Measurements from ENCODE around the gene RDH5. TPM values are rescaled to one million over a fixed set of nuclear protein-coding genes. Genes with fewer than 3 reads are reported as not detected.

The RDH5 gene
- total and polyA plus RNA-seq, 2 of the 13 experiments (the other 11 are each of a cell fraction or from before 2014, with no cell fraction given): 2.6 to 5.7 TPM

GRCh38 chr12:55681142-55682077, 38.8 kb upstream of the RDH5 start (continued):
- TF ChIP-seq, protein P1, sequence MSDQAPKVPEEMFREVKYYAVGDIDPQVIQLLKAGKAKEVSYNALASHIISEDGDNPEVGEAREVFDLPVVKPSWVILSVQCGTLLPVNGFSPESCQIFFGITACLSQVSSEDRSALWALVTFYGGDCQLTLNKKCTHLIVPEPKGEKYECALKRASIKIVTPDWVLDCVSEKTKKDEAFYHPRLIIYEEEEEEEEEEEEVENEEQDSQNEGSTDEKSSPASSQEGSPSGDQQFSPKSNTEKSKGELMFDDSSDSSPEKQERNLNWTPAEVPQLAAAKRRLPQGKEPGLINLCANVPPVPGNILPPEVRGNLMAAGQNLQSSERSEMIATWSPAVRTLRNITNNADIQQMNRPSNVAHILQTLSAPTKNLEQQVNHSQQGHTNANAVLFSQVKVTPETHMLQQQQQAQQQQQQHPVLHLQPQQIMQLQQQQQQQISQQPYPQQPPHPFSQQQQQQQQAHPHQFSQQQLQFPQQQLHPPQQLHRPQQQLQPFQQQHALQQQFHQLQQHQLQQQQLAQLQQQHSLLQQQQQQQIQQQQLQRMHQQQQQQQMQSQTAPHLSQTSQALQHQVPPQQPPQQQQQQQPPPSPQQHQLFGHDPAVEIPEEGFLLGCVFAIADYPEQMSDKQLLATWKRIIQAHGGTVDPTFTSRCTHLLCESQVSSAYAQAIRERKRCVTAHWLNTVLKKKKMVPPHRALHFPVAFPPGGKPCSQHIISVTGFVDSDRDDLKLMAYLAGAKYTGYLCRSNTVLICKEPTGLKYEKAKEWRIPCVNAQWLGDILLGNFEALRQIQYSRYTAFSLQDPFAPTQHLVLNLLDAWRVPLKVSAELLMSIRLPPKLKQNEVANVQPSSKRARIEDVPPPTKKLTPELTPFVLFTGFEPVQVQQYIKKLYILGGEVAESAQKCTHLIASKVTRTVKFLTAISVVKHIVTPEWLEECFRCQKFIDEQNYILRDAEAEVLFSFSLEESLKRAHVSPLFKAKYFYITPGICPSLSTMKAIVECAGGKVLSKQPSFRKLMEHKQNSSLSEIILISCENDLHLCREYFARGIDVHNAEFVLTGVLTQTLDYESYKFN (CRISPR knock-in tag; conservative IDR thresholded peaks at IDR 0.05): peak; percentile 76
- TF ChIP-seq ZBTB7B (CRISPR knock-in tag; IDR thresholded peaks at IDR 0.05): peak; percentile 75; the same call in 1 of the 2 replicates
- TF ChIP-seq GTF3A (CRISPR knock-in tag; conservative IDR thresholded peaks at IDR 0.05): no peak
- no peak for TF ChIP-seq ZNF20 (CRISPR knock-in tag; IDR thresholded peaks at IDR 0.05)
- TF ChIP-seq SYNCRIP (IDR thresholded peaks at IDR 0.05; ENCODE audit: insufficient read depth, low read depth, low read length): no peak
- peak; percentile 44; the same call in 1 of the 2 replicates for TF ChIP-seq IRF2 (CRISPR knock-in tag; IDR thresholded peaks at IDR 0.05)
- no peak for TF ChIP-seq ZNF530 (CRISPR knock-in tag; IDR thresholded peaks at IDR 0.05; ENCODE audit: low read depth)
- TF ChIP-seq ZFP1 (CRISPR knock-in tag; IDR thresholded peaks at IDR 0.05): peak; percentile 76; the same call in 1 of the 2 replicates
- TF ChIP-seq, protein P2, sequence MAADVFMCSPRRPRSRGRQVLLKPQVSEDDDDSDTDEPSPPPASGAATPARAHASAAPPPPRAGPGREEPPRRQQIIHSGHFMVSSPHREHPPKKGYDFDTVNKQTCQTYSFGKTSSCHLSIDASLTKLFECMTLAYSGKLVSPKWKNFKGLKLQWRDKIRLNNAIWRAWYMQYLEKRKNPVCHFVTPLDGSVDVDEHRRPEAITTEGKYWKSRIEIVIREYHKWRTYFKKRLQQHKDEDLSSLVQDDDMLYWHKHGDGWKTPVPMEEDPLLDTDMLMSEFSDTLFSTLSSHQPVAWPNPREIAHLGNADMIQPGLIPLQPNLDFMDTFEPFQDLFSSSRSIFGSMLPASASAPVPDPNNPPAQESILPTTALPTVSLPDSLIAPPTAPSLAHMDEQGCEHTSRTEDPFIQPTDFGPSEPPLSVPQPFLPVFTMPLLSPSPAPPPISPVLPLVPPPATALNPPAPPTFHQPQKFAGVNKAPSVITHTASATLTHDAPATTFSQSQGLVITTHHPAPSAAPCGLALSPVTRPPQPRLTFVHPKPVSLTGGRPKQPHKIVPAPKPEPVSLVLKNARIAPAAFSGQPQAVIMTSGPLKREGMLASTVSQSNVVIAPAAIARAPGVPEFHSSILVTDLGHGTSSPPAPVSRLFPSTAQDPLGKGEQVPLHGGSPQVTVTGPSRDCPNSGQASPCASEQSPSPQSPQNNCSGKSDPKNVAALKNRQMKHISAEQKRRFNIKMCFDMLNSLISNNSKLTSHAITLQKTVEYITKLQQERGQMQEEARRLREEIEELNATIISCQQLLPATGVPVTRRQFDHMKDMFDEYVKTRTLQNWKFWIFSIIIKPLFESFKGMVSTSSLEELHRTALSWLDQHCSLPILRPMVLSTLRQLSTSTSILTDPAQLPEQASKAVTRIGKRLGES (CRISPR knock-in tag; IDR thresholded peaks at IDR 0.05; ENCODE audit: borderline replicate concordance): no peak
- TF ChIP-seq FIP1L1 (IDR thresholded peaks at IDR 0.05; ENCODE audit: borderline replicate concordance, insufficient read depth, low read depth, low read length): no peak
- TF ChIP-seq RXRA (CRISPR knock-in tag; IDR thresholded peaks at IDR 0.05): 0 out of 2 replicates have a peak, but pooled peaks have one; percentile 46
- peak; percentile 92 for TF ChIP-seq TEAD3 (CRISPR knock-in tag; optimal IDR thresholded peaks at IDR 0.05; ENCODE audit: borderline replicate concordance)
- no peak for TF ChIP-seq SRSF9 (IDR thresholded peaks at IDR 0.05; ENCODE audit: borderline replicate concordance, insufficient read depth, low read depth, low read length, poor library complexity, severe bottlenecking)
- no peak for TF ChIP-seq RCOR2 (CRISPR knock-in tag; IDR thresholded peaks at IDR 0.05)
- TF ChIP-seq FOXK2 (IDR thresholded peaks at IDR 0.05): no peak
- no peak for TF ChIP-seq MXD4 (CRISPR knock-in tag; IDR thresholded peaks at IDR 0.05)
- TF ChIP-seq ZNF432 (CRISPR knock-in tag; IDR thresholded peaks at IDR 0.05; ENCODE audit: borderline replicate concordance): no peak
- TF ChIP-seq ARID2 (CRISPR knock-in tag; IDR thresholded peaks at IDR 0.05; ENCODE audit: borderline replicate concordance): peak; percentile 44; the same call in 1 of the 2 replicates
- TF ChIP-seq DMAP1 (CRISPR knock-in tag; IDR thresholded peaks at IDR 0.05): peak; percentile 47; the same call in 1 of the 2 replicates
- TF ChIP-seq CBFB (CRISPR knock-in tag; IDR thresholded peaks at IDR 0.05): no peak
- peak; percentile 53; the same call in 1 of the 2 replicates for TF ChIP-seq ZFY (CRISPR knock-in tag; IDR thresholded peaks at IDR 0.05)
- no peak for TF ChIP-seq MATR3 (CRISPR knock-in tag; IDR thresholded peaks at IDR 0.05)
